GM19463 (cell line): ENCODE data around the gene MYEOV.

ENCODE experiments used
- ATAC-seq: cut with Tn5 transposase; IDR thresholded peaks from one replicate; pipeline ENCODE4 v1.9.1; 2021; ENCODE audit warnings: mild to moderate bottlenecking, moderate library complexity; ENCODE audit not compliant: unreplicated experiment

The MYEOV gene

GRCh38 chr11:69286374-69287371, 7.3 kb upstream of the MYEOV start:
- no peak for ATAC-seq

GRCh38 chr11:69287968-69288882, 5.7 kb upstream of the MYEOV start:
- ATAC-seq, result no peak

- ATAC-seq, result no peak
Observed at GRCh38 chr11:69288883-69289242, 5.1 kb upstream of the MYEOV start.

GRCh38 chr11:69290806-69291205, 3.1 kb upstream of the MYEOV start:
- ATAC-seq, result no peak

GRCh38 chr11:69291459-69292110, 2.4 kb upstream of the MYEOV start:
- ATAC-seq, result no peak

- no peak for ATAC-seq
Observed at GRCh38 chr11:69292221-69292648, 1.7 kb upstream of the MYEOV start.

GRCh38 chr11:69293087-69293486, 868 bp upstream of the MYEOV start:
- ATAC-seq, result no peak

GRCh38 chr11:69294571-69295078, 670 bp downstream of the MYEOV start:
- ATAC-seq, result no peak

- no peak for ATAC-seq
Observed at GRCh38 chr11:69295079-69295994, 1.4 kb downstream of the MYEOV start.

GRCh38 chr11:69295995-69296889, 2.3 kb downstream of the MYEOV start:
- no peak for ATAC-seq

GRCh38 chr11:69296890-69297786, 3.2 kb downstream of the MYEOV start:
- ATAC-seq, result peak; percentile 55

- ATAC-seq, result peak; percentile 22
Observed at GRCh38 chr11:69297787-69298266, 3.9 kb downstream of the MYEOV start.

- ATAC-seq, result peak; percentile 46
Observed at GRCh38 chr11:69298267-69299022, 4.5 kb downstream of the MYEOV start.

GRCh38 chr11:69299023-69299461, 5.1 kb downstream of the MYEOV start:
- ATAC-seq, result no peak

GRCh38 chr11:69299572-69299971, 5.6 kb downstream of the MYEOV start:
- ATAC-seq, result no peak

- no peak for ATAC-seq
Observed at GRCh38 chr11:69300120-69301060, 6.4 kb downstream of the MYEOV start.
